NB4 (cell line): ENCODE results near the gene SHC1.

Experiments used
- MAX ChIP-seq: IDR thresholded peaks from 2 replicates; pipeline ENCODE4 v1.6.1; 2011; ENCODE audit warnings: low read depth, low read length
- MYC ChIP-seq: IDR thresholded peaks from 2 replicates; pipeline ENCODE4 v1.6.1; 2011; ENCODE audit warnings: low read depth, low read length
- POLR2A ChIP-seq: IDR thresholded peaks from 2 replicates; pipeline ENCODE4 v1.6.1; 2011; ENCODE audit warnings: mild to moderate bottlenecking; ENCODE audit not compliant: insufficient read length; ENCODE audit errors: extremely low read depth
- TF ChIP-seq, protein P1 (sequence below): IDR thresholded peaks from one replicate; pipeline ENCODE4 v1.5.1; 2012; ENCODE audit warnings: low read depth, low read length

DNA sequence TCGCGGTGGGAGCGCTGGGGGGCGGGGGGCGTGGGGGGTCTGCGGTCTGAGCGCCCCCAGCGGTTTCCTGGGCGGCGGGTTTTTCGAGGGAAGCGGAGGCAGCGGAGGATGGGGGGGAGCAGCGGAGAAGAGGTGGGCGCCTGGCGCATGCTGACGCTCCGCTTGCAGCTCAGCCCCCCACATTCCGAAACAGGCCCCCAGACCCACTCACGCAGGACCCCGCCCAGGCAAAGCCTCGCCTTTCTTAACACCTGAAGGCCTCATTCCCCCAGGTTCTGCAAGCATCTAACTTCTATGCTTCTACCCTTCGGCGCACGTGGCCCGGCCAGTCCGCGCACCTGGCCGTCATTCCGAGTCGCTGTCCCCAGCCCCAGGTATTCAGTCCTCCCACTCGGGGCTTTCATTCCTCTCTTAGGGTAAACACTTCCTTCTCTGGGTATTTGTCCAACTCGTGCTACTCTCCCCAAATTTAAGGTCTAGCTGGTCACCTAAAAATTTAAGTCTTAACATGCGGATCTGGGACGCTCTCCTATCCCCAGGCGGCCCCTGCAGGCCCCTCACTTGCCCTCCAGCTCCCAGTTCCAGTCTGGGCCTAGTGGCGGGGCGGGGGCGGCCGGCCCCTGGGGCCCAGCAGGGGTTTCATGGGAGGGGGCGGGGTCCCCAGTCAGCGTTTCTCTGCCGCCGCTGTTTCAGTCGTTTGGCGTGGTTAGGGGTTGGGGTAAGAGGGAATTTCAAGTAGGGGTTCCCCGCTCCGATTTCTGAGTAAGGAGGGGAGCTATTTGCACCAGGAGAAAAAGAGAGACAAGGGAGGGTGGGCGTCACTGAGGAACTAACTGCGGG, 29.2 kb upstream of the SHC1 start:
- TF ChIP-seq POLR2A (peak; percentile 68), MAX (peak; percentile 96), MYC (peak; percentile 96)
- TF ChIP-seq, protein P1, sequence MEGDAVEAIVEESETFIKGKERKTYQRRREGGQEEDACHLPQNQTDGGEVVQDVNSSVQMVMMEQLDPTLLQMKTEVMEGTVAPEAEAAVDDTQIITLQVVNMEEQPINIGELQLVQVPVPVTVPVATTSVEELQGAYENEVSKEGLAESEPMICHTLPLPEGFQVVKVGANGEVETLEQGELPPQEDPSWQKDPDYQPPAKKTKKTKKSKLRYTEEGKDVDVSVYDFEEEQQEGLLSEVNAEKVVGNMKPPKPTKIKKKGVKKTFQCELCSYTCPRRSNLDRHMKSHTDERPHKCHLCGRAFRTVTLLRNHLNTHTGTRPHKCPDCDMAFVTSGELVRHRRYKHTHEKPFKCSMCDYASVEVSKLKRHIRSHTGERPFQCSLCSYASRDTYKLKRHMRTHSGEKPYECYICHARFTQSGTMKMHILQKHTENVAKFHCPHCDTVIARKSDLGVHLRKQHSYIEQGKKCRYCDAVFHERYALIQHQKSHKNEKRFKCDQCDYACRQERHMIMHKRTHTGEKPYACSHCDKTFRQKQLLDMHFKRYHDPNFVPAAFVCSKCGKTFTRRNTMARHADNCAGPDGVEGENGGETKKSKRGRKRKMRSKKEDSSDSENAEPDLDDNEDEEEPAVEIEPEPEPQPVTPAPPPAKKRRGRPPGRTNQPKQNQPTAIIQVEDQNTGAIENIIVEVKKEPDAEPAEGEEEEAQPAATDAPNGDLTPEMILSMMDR, result no peak
